SK-N-MC (cell line): ENCODE results near the gene PLCD3.

Experiments used
- DNase-seq: peaks from one replicate; pipeline ENCODE4 v3.0.0-alpha.2; 2011; ENCODE audit warnings: low read depth, low spot score
- H3K27ac ChIP-seq: fragments of 200-600 bp; sonication (generic); 2 replicates; pipeline ENCODE4 v1.5.1; 2016; ENCODE audit warnings: mixed run types
- H3K36me3 ChIP-seq: fragments of 200-600 bp; sonication (generic); 2 replicates; pipeline ENCODE4 v1.6.1; 2017; ENCODE audit warnings: antibody characterized with exemption, low read length, mixed read lengths; ENCODE audit not compliant: insufficient read depth
- H3K4me3 ChIP-seq: fragments of 200-600 bp; sonication (generic); 2 replicates; pipeline ENCODE4 v1.5.1; 2016
- H3K9ac ChIP-seq: fragments of 200-600 bp; sonication (generic); 2 replicates; pipeline ENCODE4 v1.8.0; 2017; ENCODE audit warnings: mixed run types, mixed read lengths; ENCODE audit not compliant: insufficient read length
- H3K9me3 ChIP-seq: fragments of 200-600 bp; sonication (generic); 2 replicates; pipeline ENCODE4 v1.6.1; 2017; ENCODE audit warnings: low read depth, mild to moderate bottlenecking, antibody characterized with exemption, low read length, moderate library complexity, mixed read lengths
- EZH2 ChIP-seq: fragments of 200-600 bp; sonication (generic); IDR thresholded peaks from one replicate; pipeline ENCODE4 v1.6.1; 2017; ENCODE audit warnings: antibody characterized with exemption
- FOXP2 ChIP-seq: optimal IDR thresholded peaks from 2 replicates; pipeline ENCODE3; 2011; ENCODE audit warnings: mild to moderate bottlenecking, moderate library complexity; ENCODE audit not compliant: insufficient read depth; ENCODE audit errors: extremely low read length, control extremely low read depth
- POLR2AphosphoS5 ChIP-seq: IDR thresholded peaks from 2 replicates; pipeline ENCODE4 v1.6.1; 2012; ENCODE audit warnings: mild to moderate bottlenecking, low read depth, low read length, borderline replicate concordance

Gene PLCD3

DNA sequence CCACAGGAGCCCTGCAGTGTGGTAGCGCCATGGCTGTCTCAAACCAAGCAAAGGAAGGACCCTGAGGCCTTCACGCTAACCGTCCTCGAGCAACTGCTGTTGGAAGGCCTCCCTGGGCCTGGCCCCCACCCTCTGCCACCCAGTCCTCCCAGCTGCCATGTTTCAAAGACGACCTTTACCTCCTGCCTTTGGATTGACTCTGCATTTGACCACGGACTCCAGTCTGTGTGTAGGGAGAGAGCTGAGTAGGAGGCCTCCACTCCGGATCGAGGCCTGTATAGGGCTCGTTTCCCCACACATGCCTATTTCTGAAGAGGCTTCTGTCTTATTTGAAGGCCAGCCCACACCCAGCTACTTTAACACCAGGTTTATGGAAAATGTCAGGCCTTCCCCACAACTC lies 24.3 kb downstream of the PLCD3 start:
- DNase-seq = no peak
- Histone ChIP-seq H3K9me3 (no peaks in the 10 kb centered on the region), H3K4me3 (no peak overlapping the region), H3K9ac (no peak overlapping the region), H3K27ac (no peak overlapping the region), H3K36me3 (peaks cover 54% of the 10 kb centered on the region)
- TF ChIP-seq FOXP2 = no peak

DNA sequence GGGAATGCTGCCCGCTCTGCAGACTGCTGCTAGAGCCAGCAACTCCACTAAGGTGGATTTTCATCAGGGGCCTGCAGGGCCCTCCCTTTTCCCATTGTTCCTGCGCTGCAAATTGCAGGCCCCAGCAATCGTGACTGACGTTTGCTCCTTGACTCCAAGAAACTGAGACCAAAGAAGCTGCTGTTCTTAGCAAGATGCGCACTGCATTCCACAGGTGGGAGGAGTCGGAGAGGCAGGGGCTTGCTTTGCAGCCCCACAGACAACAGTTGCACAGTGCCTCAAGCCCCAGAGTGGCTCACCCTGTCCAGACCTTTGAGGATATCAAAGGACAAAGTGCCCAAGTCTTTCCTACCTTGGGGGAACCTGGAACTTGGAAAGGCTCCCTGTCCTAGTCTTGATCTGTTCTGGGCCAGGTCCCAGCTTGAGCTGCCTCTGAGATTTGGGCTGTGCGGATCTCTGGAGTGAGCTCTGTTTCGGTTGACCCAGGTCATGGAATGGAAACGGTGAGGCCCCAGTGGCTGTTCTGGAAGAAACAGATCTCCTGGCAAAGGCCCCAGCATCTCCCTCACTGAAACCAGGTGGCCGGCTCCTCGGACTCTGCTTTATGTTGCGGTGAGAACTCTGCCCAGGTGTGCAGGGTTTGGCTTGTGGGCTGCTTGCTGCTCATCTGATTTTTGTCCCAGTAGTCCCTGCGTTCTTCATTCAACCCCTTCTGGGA lies 24.9 kb downstream of the PLCD3 start:
- H3K9me3 ChIP-seq = no peaks in the 10 kb centered on the region
- H3K27ac ChIP-seq = no peak overlapping the region
- H3K4me3 ChIP-seq = no peak overlapping the region
- TF ChIP-seq POLR2AphosphoS5 (no peak), FOXP2 (no peak), EZH2 (no peak)
- peaks cover 60% of the 10 kb centered on the region for H3K36me3 ChIP-seq
- no peak for DNase-seq
- H3K9ac ChIP-seq = no peak overlapping the region

DNA sequence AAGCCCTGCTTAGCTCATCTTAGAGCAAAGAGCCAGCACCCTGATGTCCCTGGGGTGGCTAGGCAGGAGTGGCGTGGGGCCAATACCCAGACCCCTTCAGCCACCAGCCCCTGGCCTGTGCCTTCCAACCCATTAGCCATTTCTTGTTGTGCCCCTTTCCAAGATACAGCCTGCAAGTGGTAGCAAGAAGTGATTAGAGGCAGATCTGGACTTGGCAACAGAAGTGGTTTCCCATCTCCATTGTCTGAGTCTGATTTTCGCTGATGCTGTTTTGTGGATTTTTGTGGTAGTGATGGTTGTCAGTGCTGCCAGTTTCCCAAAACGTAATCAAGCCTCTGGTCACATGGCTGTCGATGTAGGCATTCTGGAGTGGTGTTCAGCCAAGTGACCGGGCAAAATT lies 25.7 kb downstream of the PLCD3 start:
- no peak overlapping the region for H3K9ac ChIP-seq
- no peak for DNase-seq
- no peak overlapping the region for H3K27ac ChIP-seq
- peaks cover 68% of the 10 kb centered on the region for H3K36me3 ChIP-seq
- H3K9me3 ChIP-seq = no peaks in the 10 kb centered on the region
- H3K4me3 ChIP-seq = no peak overlapping the region
- no peak for TF ChIP-seq EZH2
- no peak for TF ChIP-seq FOXP2
- no peak for TF ChIP-seq POLR2AphosphoS5

DNA sequence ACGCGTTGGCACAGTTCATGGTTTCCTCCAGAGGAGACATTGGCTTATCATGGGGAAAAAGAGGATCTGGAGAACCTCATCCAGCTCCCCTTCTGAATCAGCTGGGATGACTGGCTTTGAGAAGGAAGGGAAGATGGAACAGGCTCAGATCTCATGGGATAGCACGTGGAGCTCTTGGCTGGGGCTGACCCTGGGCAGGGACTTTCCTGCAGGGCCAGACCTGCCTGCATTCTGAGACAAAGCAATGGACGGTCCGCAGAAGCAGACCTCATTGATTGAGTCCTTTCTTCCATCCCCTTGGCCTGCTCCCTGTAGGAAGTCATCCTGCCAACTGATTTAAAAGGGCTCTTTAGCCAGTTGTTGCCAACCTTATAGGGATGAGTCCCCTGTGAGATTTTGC lies 26.2 kb downstream of the PLCD3 start:
- DNase-seq = no peak
- Histone ChIP-seq H3K9me3 (no peaks in the 10 kb centered on the region), H3K36me3 (peaks cover 70% of the 10 kb centered on the region), H3K9ac (no peak overlapping the region), H3K4me3 (no peak overlapping the region), H3K27ac (no peak overlapping the region)
- TF ChIP-seq FOXP2 (no peak), EZH2 (no peak), POLR2AphosphoS5 (no peak)

DNA sequence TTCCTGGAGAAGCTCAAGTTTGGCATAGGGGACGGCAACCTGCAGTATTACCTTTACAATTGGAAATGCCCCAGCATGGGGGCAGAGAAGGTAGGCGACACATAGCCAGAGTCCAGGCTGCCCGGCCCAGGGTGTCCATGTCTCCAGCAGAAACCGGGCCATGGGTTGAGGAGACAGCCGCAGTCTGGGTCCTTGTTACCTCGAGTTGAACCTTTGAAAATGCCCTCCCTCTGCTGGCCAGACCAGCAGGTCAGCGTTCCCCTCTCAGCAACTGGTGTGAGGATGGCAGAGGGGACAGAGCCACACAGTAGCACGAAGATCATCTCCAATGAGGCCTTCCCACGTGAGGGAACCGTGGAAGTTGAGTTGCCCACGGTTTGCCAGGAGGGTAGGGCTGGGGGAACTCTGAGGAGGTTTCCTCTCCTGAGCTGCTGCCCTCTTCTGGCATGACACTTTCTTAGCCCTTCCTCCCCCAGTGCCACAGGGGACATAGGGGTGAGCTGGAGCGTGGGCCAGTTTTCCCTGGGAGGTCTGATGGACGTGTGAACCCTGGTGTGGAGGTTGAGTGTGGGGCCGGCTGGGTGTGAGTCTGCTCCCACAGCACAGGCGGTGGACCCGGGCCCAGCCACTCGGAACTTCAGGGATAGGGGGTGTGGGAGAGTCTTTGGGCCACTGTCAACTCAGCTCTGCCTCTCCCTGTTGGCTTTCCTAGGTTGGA lies 27.2 kb downstream of the PLCD3 start:
- Histone ChIP-seq H3K9me3 (no peaks in the 10 kb centered on the region), H3K9ac (no peak overlapping the region), H3K27ac (no peak overlapping the region), H3K36me3 (peaks cover 70% of the 10 kb centered on the region), H3K4me3 (no peak overlapping the region)
- DNase-seq = no peak
- TF ChIP-seq POLR2AphosphoS5 = no peak; the same call in 1 of the 2 replicates
- no peak for TF ChIP-seq EZH2
- no peak for TF ChIP-seq FOXP2

DNA sequence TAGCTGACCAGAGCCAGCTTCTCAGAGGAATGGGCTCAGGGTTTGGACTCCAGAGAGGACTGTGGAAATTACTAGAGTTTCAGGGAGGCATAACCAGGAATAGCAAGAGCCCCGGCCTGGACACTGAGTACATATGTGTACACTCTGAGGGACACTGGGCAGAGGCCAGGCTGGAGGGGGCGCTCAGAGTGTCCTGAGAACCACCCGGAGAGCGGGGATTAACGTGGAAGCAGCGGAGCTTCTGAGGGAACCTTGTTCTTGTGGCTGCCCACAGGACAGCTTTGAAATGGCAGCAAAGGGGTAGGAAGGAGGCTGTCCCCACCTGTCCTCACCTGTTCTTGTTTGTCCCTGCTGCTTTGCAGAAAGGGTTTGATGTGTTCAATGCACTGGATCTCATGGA lies 27.8 kb downstream of the PLCD3 start:
- no peak for DNase-seq
- TF ChIP-seq POLR2AphosphoS5 (no peak), FOXP2 (no peak), EZH2 (no peak)
- H3K36me3 ChIP-seq = peaks cover 76% of the 10 kb centered on the region

DNA sequence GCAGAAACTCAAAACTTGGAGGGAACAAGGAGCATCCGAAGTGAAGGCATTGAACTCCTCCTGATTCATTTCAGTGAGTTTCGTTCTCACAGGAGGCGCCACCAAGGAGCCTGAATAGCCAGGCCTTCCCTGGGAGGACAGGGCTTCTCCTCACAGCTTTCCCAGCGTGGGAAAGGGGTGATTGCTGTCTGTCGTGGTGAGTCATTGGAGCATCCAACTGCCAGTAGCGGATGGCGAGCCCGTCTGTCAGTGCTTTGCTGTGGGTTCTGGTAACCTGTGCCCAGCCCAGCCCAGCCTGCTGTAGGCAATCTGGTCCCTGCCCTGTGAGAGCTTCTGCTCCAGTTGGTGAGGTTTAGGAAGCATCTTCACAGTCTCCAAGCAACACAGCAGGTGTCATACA lies 28.3 kb downstream of the PLCD3 start:
- no peak for TF ChIP-seq FOXP2
- no peak for TF ChIP-seq EZH2
- TF ChIP-seq POLR2AphosphoS5 = no peak
- H3K36me3 ChIP-seq = peaks cover 81% of the 10 kb centered on the region
- no peaks in the 10 kb centered on the region for H3K9me3 ChIP-seq
- no peak for DNase-seq
- H3K27ac ChIP-seq = no peak overlapping the region
- no peak overlapping the region for H3K4me3 ChIP-seq
- no peak overlapping the region for H3K9ac ChIP-seq

More for the DNA sequence above, 27.8 kb downstream of the PLCD3 start:
- H3K9ac ChIP-seq = no peak overlapping the region
- no peaks in the 10 kb centered on the region for H3K9me3 ChIP-seq
- H3K4me3 ChIP-seq = no peak overlapping the region
- no peak overlapping the region for H3K27ac ChIP-seq

DNA sequence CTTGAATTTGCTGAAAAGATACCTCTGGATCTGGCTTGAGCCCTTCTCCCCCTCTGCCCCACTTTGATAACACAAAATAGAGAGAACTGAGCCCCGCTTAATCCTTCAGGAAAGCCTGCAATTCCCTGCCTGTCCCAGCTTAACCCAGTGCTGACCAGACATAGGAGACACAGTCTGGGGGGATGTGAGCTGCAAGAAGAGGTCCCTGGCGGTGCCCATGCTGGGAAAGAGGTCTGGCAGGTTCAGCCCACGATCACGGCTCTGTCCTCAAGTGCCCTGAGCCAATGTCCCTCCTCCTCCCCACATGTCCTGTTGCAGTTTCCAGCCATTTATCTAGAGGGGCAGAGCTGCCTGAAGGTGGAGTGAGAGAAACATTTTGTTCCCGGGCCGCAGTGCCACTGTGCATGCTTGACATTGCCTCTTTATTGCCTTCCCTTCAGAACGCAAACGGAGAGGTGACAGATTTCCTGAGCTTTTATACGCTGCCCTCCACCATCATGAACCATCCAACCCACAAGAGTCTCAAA lies 29.0 kb downstream of the PLCD3 start:
- peaks cover 86% of the 10 kb centered on the region for H3K36me3 ChIP-seq
- no peak overlapping the region for H3K9ac ChIP-seq
- no peak overlapping the region for H3K4me3 ChIP-seq
- no peak for DNase-seq
- no peaks in the 10 kb centered on the region for H3K9me3 ChIP-seq
- TF ChIP-seq POLR2AphosphoS5 (no peak), FOXP2 (no peak), EZH2 (no peak)
- H3K27ac ChIP-seq = no peak overlapping the region
